Left cardiac atrium (tissue), 4 donors: ENCODE results near the gene RMC1. TPM values are rescaled to one million over a fixed set of nuclear protein-coding genes. Genes with fewer than 3 reads are reported as not detected.
"Not testable (repeated sequence)": the region's sequence is repeated elsewhere in the genome, so short reads cannot be mapped to it uniquely, and the experiment has no call there.

Source experiments
- ATAC-seq, 2 donors: fragments of 200-7000 bp; cut with Tn5 transposase; one replicate each; pipeline ENCODE4 v1.9.1; 2020; ENCODE audit warnings: mild to moderate bottlenecking in 2 of 2, moderate library complexity in 2 of 2
- DNase-seq: peaks from one replicate; pipeline ENCODE4 v3.0.0-alpha.2; 2020
- intact Hi-C, 2 donors: fragments of 100-400 bp; cut with DNase I; formaldehyde crosslinking; loops; one replicate each; pipeline versions ENCODE4 v1.14.1 to v1.15.1; 2022 to 2023
- total RNA-seq, 2 donors: library from RNA; stranded (reverse); fragmentation: NEBNext Ultra II Directional; extraction: Animal tissue kit (Norgen Biotek cat#: 25700); gene quantifications; one replicate each; pipeline ENCODE4 v1.2.1, GENCODE V29; 2021
- donor health status: DM: no; HTN: yes; CAD: no.
- donor health status: DM: no; HTN: yes; CAD: no; lungs with severe emphysema.
- donor health status: DM: yes; HTN: yes; CAD: no.
- donor health status: Dilated cardiomyopathy.

Gene RMC1
- total RNA-seq, 2 donors from 2014 or later: 12.8 to 18.6 TPM

GRCh38 chr18:23570912-23571504, 67.7 kb downstream of the RMC1 start:
- ATAC-seq (no peak), DNase-seq (no peak)
- intact Hi-C loops: no loop called here

GRCh38 chr18:23572012-23572411, 68.7 kb downstream of the RMC1 start:
- no peak for DNase-seq
- intact Hi-C loops: no loop called here
- no peak for ATAC-seq

DNA sequence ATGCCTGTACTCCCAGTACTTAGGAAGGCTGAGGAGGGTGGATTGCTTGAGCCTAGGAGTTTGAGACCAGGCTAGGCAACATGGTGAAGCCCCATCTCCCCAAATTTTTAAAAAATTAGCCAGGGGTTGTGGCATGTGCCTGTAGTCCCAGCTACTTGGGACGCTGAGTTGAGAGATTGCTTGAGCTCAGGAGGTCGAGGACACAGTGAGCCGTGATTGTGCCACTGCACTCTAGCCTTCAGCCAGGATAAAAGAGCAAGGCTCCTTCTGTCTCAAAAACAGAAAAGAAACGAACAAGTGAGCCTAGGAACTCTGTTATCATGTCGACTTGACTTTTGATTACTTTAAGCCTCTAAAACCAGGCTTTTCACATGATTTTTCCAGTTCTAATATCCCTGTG, 69.3 kb downstream of the RMC1 start:
- ATAC-seq: no peak
- no peak for DNase-seq
- intact Hi-C loops: no loop called here

- ATAC-seq (no peak), DNase-seq (no peak)
- intact Hi-C loops: no loop called here
Observed at GRCh38 chr18:23573020-23573419, 69.7 kb downstream of the RMC1 start.

DNA sequence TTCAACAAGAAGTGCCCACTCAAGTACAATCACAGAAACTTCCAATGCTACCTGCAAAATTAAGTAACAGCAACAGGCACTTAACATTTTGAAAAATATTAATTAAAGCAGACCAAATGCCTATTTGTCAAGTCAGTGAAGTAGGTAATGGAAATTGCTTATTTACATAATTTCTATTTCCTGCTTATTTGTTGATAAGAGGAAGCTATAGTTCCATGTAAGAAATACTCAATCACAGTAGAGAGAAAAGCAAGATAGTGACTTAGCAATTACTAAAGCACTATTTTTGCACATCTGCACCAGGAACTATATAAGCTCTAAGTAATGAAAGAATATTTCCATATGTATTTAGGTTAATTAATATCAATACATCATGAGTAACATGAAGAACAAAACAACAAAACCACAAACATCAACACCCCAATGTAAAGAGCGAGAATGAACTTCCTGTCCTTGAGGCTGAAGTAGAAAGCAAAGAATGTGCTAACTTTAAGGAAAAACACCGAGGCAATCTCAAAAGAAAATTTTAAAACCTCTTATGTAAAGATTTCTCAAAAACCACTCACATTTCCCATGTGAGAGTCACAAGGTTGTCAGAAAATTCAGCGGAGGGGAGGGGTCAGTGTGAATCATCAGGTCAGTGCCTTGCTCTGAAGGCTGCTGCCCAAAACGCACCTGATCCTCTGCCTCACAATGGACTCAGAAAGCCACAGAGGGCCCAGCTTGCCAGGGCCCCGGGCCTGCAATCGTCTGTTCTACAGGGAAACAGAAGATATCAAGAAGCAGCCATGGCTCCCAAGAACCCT, 70.5 kb downstream of the RMC1 start:
- peak in 1 of 2 donors; percentile 86 for ATAC-seq
- intact Hi-C loops: no loop called here
- no peak for DNase-seq

- intact Hi-C loops: no loop called here
- ATAC-seq: no peak
- DNase-seq: no peak
Observed at GRCh38 chr18:23574611-23575308, 71.4 kb downstream of the RMC1 start.

DNA sequence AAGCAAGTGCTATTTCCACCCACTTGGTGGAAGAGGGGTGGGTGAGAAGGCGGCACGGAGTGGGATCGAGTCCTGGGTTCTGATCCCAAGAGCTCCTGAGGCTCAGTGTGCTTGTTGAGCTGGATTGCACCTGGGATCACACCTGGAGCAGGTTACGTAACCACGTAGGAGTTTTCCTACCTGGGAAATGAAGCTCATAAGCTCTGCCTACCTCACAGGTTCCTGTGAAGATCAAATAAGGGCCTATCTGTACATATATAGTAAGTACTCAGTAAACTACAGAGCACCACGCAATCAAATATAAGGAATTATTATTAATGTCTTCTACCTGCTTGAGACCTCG, 72.0 kb downstream of the RMC1 start:
- no peak for DNase-seq
- ATAC-seq: no peak
- intact Hi-C loops: no loop called here

DNA sequence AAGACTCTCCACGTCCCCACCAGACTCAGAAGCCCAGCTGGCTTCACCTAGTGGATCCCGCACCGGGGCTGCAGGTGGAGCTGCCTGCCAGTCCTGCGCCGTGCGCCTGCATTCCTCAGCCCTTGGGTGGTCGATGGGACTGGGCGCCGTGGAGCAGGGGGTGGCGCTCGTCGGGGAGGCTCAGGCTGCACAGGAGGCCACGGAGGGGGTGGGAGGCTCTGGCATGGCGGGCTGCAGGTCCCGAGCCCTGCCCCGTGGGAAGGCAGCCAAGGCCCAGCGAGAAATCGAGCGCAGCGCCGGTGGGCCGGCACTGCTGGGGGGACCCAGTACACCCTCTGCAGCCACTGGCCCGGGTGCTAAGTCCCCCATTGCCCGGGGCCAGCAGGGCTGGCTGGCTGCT, 74.2 kb downstream of the RMC1 start:
- DNase-seq, intact Hi-C loops, ATAC-seq: not testable (repeated sequence)

GRCh38 chr18:23578067-23578701, 74.9 kb downstream of the RMC1 start:
- no peak for ATAC-seq
- no peak for DNase-seq
- intact Hi-C loops: no loop called here

- ATAC-seq: peak in 1 of 2 donors; percentile 74
- intact Hi-C loops: no loop called here
- no peak for DNase-seq
Observed at GRCh38 chr18:23578891-23579653, 75.8 kb downstream of the RMC1 start.

GRCh38 chr18:23580677-23581367, 77.5 kb downstream of the RMC1 start:
- DNase-seq (no peak), ATAC-seq (no peak)
- intact Hi-C loops: no loop called here

Other genes with a start within 250 kb of the RMC1 start
- gene RIOK3, start 50.2 kb upstream of the RMC1 start, total RNA-seq: 10 to 100 TPM; 42.4 to 49.1 TPM
- 10 to 100 TPM; 17.1 to 29.7 TPM for gene NPC1, start 83.0 kb downstream of the RMC1 start, total RNA-seq
- 1 to 10 TPM; 4.7 to 8.5 TPM for gene ANKRD29, start 159.4 kb downstream of the RMC1 start, total RNA-seq
- gene LAMA3, start 185.9 kb downstream of the RMC1 start, total RNA-seq: 1 to 10 TPM; 5.6 to 6.7 TPM